Upper lobe of right lung (tissue), 1 donor: Measurements from ENCODE around the gene GPR139. TPM values are rescaled to one million over a fixed set of nuclear protein-coding genes. Genes with fewer than 3 reads are reported as not detected.

ENCODE experiments used
- ATAC-seq: fragments of 200-7000 bp; cut with Tn5 transposase; one replicate; pipeline ENCODE4 v1.9.1; 2020; ENCODE audit warnings: mild to moderate bottlenecking, moderate library complexity
- DNase-seq: peaks from one replicate; pipeline ENCODE4 v3.0.0-alpha.2; 2020
- H3K27ac ChIP-seq: fragments of 200-600 bp; one replicate; pipeline ENCODE4 v1.8.0; 2022
- H3K27me3 ChIP-seq: fragments of 200-600 bp; one replicate; pipeline ENCODE4 v1.8.0; 2022; ENCODE audit warnings: mild to moderate bottlenecking
- H3K36me3 ChIP-seq: fragments of 200-600 bp; one replicate; pipeline ENCODE4 v1.8.0; 2022
- H3K4me1 ChIP-seq: fragments of 200-600 bp; one replicate; pipeline ENCODE4 v1.8.0; 2022
- H3K4me3 ChIP-seq: fragments of 200-600 bp; one replicate; pipeline ENCODE4 v1.8.0; 2022; ENCODE audit warnings: mild to moderate bottlenecking
- H3K9me3 ChIP-seq: fragments of 200-600 bp; one replicate; pipeline ENCODE4 v1.8.0; 2022
- CTCF ChIP-seq: fragments of 200-600 bp; IDR thresholded peaks from one replicate; pipeline ENCODE4 v1.8.0; 2022; ENCODE audit warnings: antibody characterized with exemption
- intact Hi-C: fragments of 100-400 bp; cut with DNase I; formaldehyde crosslinking; loops from one replicate; pipeline ENCODE4 v1.11.0; 2022
- total RNA-seq: library from RNA; stranded (reverse); fragmentation: NEBNext Ultra II Directional; extraction: Animal tissue kit (Norgen Biotek cat#: 25700); gene quantifications from one replicate; pipeline ENCODE4 v1.2.1, GENCODE V29; 2021
- donor health status: DM: no; HTN: yes; CAD: no; lungs with severe emphysema.

The GPR139 gene
- total RNA-seq, 1 donor from 2014 or later, result not detected

- intact Hi-C loops, result no loop called here
- ATAC-seq, result no peak
Measured at GRCh38 chr16:20020976-20021375, 52.7 kb downstream of the GPR139 start.

GRCh38 chr16:20020083-20020482, 53.6 kb downstream of the GPR139 start:
- Histone ChIP-seq H3K9me3 (no peaks in the 10 kb centered on the region), H3K4me1 (no peaks in the 10 kb centered on the region), H3K27me3 (no peaks in the 10 kb centered on the region), H3K27ac (no peak overlapping the region), H3K4me3 (no peak overlapping the region), H3K36me3 (no peaks in the 10 kb centered on the region)
- intact Hi-C loops, result no loop called here
- DNase-seq (no peak), ATAC-seq (no peak)
- TF ChIP-seq CTCF, result no peak

More at GRCh38 chr16:20020976-20021375, 52.7 kb downstream of the GPR139 start:
- no peak for TF ChIP-seq CTCF
- H3K27ac ChIP-seq, result no peak overlapping the region
- no peaks in the 10 kb centered on the region for H3K27me3 ChIP-seq
- H3K9me3 ChIP-seq, result no peaks in the 10 kb centered on the region
- no peak overlapping the region for H3K4me3 ChIP-seq
- no peak for DNase-seq
- H3K36me3 ChIP-seq, result no peaks in the 10 kb centered on the region
- no peaks in the 10 kb centered on the region for H3K4me1 ChIP-seq

- DNase-seq (no peak), ATAC-seq (no peak)
- Histone ChIP-seq H3K4me1 (no peaks in the 10 kb centered on the region), H3K27ac (no peak overlapping the region), H3K27me3 (no peaks in the 10 kb centered on the region), H3K9me3 (no peaks in the 10 kb centered on the region), H3K4me3 (no peak overlapping the region), H3K36me3 (no peaks in the 10 kb centered on the region)
- intact Hi-C loops, result no loop called here
- TF ChIP-seq CTCF, result no peak
Measured at GRCh38 chr16:20016234-20016633, 57.5 kb downstream of the GPR139 start.

- Histone ChIP-seq H3K36me3 (no peaks in the 10 kb centered on the region), H3K4me1 (no peaks in the 10 kb centered on the region), H3K27me3 (no peaks in the 10 kb centered on the region), H3K9me3 (no peaks in the 10 kb centered on the region), H3K4me3 (no peak overlapping the region), H3K27ac (no peak overlapping the region)
- no peak for TF ChIP-seq CTCF
- intact Hi-C loops, result no loop called here
- ATAC-seq (no peak), DNase-seq (no peak)
Measured at GRCh38 chr16:20004931-20005330, 68.8 kb downstream of the GPR139 start.

GRCh38 chr16:20002936-20003335, 70.8 kb downstream of the GPR139 start:
- Histone ChIP-seq H3K9me3 (no peaks in the 10 kb centered on the region), H3K36me3 (no peaks in the 10 kb centered on the region), H3K4me3 (no peak overlapping the region), H3K27ac (no peak overlapping the region), H3K4me1 (no peaks in the 10 kb centered on the region), H3K27me3 (no peaks in the 10 kb centered on the region)
- TF ChIP-seq CTCF, result no peak
- ATAC-seq, result no peak
- intact Hi-C loops, result no loop called here
- DNase-seq, result no peak
